Measurements from ENCODE around the gene PHF21B.

Gene PHF21B

DNA sequence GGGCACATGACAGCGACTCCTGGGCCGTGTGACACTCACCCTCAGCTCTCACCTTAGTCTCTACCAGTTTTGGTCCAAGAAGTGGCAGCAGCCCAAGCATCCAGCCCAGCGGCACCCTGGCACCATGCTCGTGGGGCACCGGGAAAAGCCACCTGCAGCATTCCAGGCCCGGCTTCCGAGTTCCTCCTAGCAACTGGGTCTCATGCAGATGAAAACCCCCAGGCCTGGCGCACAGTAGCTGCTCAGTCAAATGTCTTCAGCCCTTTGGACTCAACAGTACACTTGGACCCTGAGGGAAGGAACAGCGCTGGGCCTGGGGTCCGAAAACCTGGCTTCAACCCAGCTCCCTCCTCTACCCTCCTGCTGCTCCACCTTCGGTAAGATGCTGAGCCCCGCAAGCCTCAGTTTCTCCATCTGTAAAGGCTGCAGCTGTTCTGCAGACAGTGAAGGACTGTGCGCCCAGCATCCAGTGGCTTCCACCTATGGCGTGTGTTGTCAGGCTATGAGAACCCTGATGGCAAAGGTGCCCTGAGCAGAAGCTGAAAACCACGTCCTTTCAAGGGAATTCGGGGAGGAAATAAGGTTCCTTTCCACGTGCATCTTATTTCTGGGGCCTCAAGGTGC lies 66.0 kb downstream of the PHF21B start:
- no peak for DNase-seq (ENCODE audit: extremely low spot score)
- TF ChIP-seq LEF1 (IDR thresholded peaks at IDR 0.05; ENCODE audit: borderline replicate concordance), result no peak
- no peak for TF ChIP-seq FOXK2 (IDR thresholded peaks at IDR 0.05)
- TF ChIP-seq ELF4 (IDR thresholded peaks at IDR 0.05), result no peak
- ChIA-PET POLR2A (no interaction called here), CTCF (no interaction called here)

DNA sequence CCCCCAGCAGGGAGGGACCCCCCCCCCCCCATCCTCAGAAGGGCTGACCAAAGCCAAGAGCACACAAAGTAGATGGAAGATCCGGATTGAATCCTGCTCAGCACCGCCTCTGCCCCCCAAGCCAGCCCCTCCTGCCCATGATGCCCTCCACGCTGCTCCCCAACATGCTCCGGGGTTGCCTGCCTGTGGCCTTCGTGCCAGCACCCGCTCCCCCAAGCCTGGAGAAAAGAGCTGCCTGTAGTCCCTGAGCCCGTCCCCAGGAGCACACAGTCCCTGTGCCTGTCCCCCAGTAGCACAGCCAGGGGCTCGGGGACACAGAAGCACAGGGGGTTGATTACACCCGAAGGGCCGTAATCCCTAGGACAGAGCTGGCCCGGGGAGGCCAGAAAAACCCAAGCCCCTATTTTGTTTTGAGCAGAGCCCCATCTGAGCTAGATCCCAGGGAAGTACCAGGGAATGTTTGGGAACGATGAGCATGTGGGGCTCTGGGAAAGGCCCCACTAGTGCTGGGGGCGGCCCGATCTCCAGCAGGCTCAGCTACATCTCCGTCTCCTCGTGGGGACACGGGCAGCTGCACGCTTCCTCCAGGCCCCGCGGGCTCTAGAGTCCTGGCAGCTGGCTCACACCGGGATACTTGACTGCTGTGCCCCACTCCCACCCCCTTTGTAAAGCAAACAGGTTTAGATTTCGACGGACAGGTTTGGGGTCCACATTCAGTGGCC lies 66.7 kb downstream of the PHF21B start:
- ChIA-PET POLR2A (no interaction called here), CTCF (no interaction called here)
- no peak for DNase-seq (ENCODE audit: extremely low spot score)
- no peak for TF ChIP-seq FOXM1 (IDR thresholded peaks at IDR 0.05; ENCODE audit: borderline replicate concordance)
- TF ChIP-seq BHLHE40 (IDR thresholded peaks at IDR 0.05; ENCODE audit: borderline replicate concordance), result no peak
- TF ChIP-seq SP1 (IDR thresholded peaks at IDR 0.05), result no peak
- TF ChIP-seq ELF4 (IDR thresholded peaks at IDR 0.05), result no peak
- no peak for TF ChIP-seq SUZ12 (IDR thresholded peaks at IDR 0.05)
- no peak for TF ChIP-seq FOXK2 (IDR thresholded peaks at IDR 0.05)
- no peak for TF ChIP-seq TARDBP (IDR thresholded peaks at IDR 0.05)
- no peak for TF ChIP-seq ZNF384 (IDR thresholded peaks at IDR 0.05)
- TF ChIP-seq FOXA1 (IDR thresholded peaks at IDR 0.05), result no peak
- TF ChIP-seq L3MBTL2 (conservative IDR thresholded peaks at IDR 0.05), result no peak
- no peak for TF ChIP-seq LEF1 (IDR thresholded peaks at IDR 0.05; ENCODE audit: borderline replicate concordance)
- no peak for TF ChIP-seq HDGF (IDR thresholded peaks at IDR 0.05; ENCODE audit: borderline replicate concordance)
- TF ChIP-seq NFRKB (IDR thresholded peaks at IDR 0.05), result no peak
- no peak for TF ChIP-seq ARNT (IDR thresholded peaks at IDR 0.05)
- TF ChIP-seq, protein P1, sequence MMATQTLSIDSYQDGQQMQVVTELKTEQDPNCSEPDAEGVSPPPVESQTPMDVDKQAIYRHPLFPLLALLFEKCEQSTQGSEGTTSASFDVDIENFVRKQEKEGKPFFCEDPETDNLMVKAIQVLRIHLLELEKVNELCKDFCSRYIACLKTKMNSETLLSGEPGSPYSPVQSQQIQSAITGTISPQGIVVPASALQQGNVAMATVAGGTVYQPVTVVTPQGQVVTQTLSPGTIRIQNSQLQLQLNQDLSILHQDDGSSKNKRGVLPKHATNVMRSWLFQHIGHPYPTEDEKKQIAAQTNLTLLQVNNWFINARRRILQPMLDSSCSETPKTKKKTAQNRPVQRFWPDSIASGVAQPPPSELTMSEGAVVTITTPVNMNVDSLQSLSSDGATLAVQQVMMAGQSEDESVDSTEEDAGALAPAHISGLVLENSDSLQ (IDR thresholded peaks at IDR 0.05), result no peak
- no peak for TF ChIP-seq CTBP1 (IDR thresholded peaks at IDR 0.05; ENCODE audit: borderline replicate concordance)

DNA sequence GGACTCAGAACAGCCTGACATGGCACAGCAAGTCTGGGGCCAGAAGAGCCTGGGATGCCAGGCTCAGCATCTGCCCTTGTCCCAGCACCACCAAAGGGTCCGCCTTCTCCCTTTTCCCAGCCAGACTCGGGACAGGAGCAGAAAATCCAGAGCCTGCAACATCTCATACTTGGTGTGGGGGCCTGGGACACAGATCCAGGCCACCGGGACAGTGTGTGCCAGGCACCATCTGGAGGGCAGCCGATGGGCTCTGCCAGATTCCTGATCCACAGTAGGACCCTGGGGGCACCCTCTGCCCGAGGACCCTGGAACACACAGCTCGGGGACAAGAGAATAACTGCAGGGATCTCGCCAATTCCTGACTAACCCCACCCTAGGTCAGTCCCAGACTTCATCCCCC lies 67.7 kb downstream of the PHF21B start:
- no peak for TF ChIP-seq NFRKB (IDR thresholded peaks at IDR 0.05)
- TF ChIP-seq FOXK2 (IDR thresholded peaks at IDR 0.05), result no peak
- no peak for TF ChIP-seq BHLHE40 (IDR thresholded peaks at IDR 0.05; ENCODE audit: borderline replicate concordance)
- no peak for TF ChIP-seq L3MBTL2 (conservative IDR thresholded peaks at IDR 0.05)
- TF ChIP-seq, protein P1 (IDR thresholded peaks at IDR 0.05), result no peak
- no peak for TF ChIP-seq HDGF (IDR thresholded peaks at IDR 0.05; ENCODE audit: borderline replicate concordance)
- no peak for TF ChIP-seq SP1 (IDR thresholded peaks at IDR 0.05)
- TF ChIP-seq LEF1 (IDR thresholded peaks at IDR 0.05; ENCODE audit: borderline replicate concordance), result no peak
- no peak for TF ChIP-seq ELF4 (IDR thresholded peaks at IDR 0.05)
- no peak for TF ChIP-seq FOXM1 (IDR thresholded peaks at IDR 0.05; ENCODE audit: borderline replicate concordance)
- TF ChIP-seq FOXA1 (IDR thresholded peaks at IDR 0.05), result no peak
- TF ChIP-seq SUZ12 (IDR thresholded peaks at IDR 0.05), result no peak
- no peak for TF ChIP-seq ZNF384 (IDR thresholded peaks at IDR 0.05)
- no peak for TF ChIP-seq ARNT (IDR thresholded peaks at IDR 0.05)
- no peak for DNase-seq (ENCODE audit: extremely low spot score)
- CTCF ChIA-PET, result no interaction called here
- POLR2A ChIA-PET, result no interaction called here

DNA sequence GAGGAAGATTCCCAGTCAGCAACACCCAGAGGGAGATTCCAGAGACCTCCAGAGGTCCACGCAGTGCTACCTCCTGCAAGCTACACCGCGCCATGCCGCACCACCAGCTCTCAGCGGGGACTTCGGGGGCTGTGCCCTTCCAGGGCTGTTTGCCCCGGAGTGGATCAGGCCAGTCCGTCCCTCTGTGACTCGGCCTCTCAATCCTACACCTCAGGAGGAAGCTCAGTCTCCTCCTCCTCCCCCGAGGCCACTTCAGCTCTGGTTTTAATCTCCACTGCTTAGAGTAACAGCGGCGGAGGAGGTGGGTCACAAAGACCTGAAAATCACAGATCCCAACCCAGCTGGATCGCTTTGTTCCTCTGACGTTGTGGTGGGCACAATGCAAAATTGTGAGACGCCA lies 68.6 kb downstream of the PHF21B start:
- no peak for TF ChIP-seq LEF1 (IDR thresholded peaks at IDR 0.05; ENCODE audit: borderline replicate concordance)
- TF ChIP-seq FOXM1 (IDR thresholded peaks at IDR 0.05; ENCODE audit: borderline replicate concordance), result no peak
- TF ChIP-seq ARNT (IDR thresholded peaks at IDR 0.05), result no peak
- no peak for TF ChIP-seq BHLHE40 (IDR thresholded peaks at IDR 0.05; ENCODE audit: borderline replicate concordance)
- POLR2A ChIA-PET, result no interaction called here
- CTCF ChIA-PET, result no interaction called here
- DNase-seq (ENCODE audit: extremely low spot score), result no peak

DNA sequence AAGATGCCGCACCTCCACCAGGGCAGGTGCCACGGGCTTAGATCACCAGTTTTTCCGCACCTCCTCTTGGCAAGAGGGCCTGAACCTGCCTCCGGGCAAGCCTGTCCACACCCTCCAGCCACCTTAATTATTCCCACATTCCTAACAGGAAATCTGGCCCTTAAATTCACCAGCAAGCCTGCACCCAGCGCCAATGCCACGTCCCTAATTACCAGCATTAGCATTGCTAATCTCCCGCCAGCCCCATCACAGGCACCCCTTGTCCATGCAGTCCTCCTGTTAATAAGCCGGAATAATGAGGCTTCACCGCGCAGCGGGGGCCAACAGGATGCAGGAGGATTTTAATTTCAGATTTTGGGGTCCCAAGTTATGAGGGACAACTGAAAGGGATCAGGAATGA lies 69.7 kb downstream of the PHF21B start:
- ChIA-PET POLR2A (no interaction called here), CTCF (no interaction called here)
- DNase-seq (ENCODE audit: extremely low spot score), result no peak
- TF ChIP-seq ARNT (IDR thresholded peaks at IDR 0.05) (no peak), L3MBTL2 (conservative IDR thresholded peaks at IDR 0.05) (no peak), FOXK2 (IDR thresholded peaks at IDR 0.05) (no peak), NFRKB (IDR thresholded peaks at IDR 0.05) (no peak), LEF1 (IDR thresholded peaks at IDR 0.05; ENCODE audit: borderline replicate concordance) (no peak), BHLHE40 (IDR thresholded peaks at IDR 0.05; ENCODE audit: borderline replicate concordance) (no peak), ZNF384 (IDR thresholded peaks at IDR 0.05) (no peak), CTBP1 (IDR thresholded peaks at IDR 0.05; ENCODE audit: borderline replicate concordance) (no peak), SP1 (IDR thresholded peaks at IDR 0.05) (no peak), TARDBP (IDR thresholded peaks at IDR 0.05) (no peak), ELF4 (IDR thresholded peaks at IDR 0.05) (no peak)
- TF ChIP-seq, protein P1 (IDR thresholded peaks at IDR 0.05), result no peak

DNA sequence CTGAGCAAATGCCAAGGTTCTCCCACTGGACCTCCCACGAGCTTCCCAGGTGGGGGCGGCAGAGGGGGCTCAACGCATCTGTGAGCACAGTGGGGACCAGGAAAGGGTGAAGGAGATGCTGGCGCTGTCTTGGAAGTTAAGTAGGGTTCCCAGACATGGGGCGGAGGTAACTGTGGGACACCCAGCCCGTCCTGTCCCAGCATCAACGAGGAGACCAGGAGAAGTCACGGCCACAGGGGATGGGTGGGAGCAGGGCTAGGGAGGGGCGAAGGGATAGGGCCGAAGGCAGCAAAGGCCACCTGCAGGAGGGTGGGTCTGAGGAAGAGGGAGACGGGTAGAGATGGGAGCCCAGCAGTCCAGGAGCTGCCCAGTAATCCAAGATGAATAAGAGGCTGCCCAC lies 70.4 kb downstream of the PHF21B start:
- DNase-seq (ENCODE audit: extremely low spot score), result no peak
- CTCF ChIA-PET, result no interaction called here
- no peak for TF ChIP-seq CTBP1 (IDR thresholded peaks at IDR 0.05; ENCODE audit: borderline replicate concordance)
- no peak for TF ChIP-seq SUZ12 (IDR thresholded peaks at IDR 0.05)
- TF ChIP-seq NFRKB (IDR thresholded peaks at IDR 0.05), result no peak
- TF ChIP-seq LEF1 (IDR thresholded peaks at IDR 0.05; ENCODE audit: borderline replicate concordance), result no peak
- TF ChIP-seq L3MBTL2 (conservative IDR thresholded peaks at IDR 0.05), result no peak
- no peak for TF ChIP-seq ELF4 (IDR thresholded peaks at IDR 0.05)
- TF ChIP-seq FOXM1 (IDR thresholded peaks at IDR 0.05; ENCODE audit: borderline replicate concordance), result no peak
- TF ChIP-seq FOXA1 (IDR thresholded peaks at IDR 0.05), result no peak
- TF ChIP-seq HDGF (IDR thresholded peaks at IDR 0.05; ENCODE audit: borderline replicate concordance), result no peak
- no peak for TF ChIP-seq ARNT (IDR thresholded peaks at IDR 0.05)
- TF ChIP-seq, protein P1 (IDR thresholded peaks at IDR 0.05), result no peak
- POLR2A ChIA-PET, result no interaction called here

Measured in HEK293T (cell line).